BLaER1 treated with 17β-estradiol and CSF1 and Interleukin-3, amounts not matched to agents 10 nM and 100 nM (cell line): Measurements from ENCODE around the gene OST4.

ENCODE experiments used
- H3K27ac ChIP-seq, 11 experiments: shearing (Covaris generic); formaldehyde crosslinking; 2 replicates each; pipeline ENCODE4 v1.8.1; 2022
- H3K27me3 ChIP-seq, 11 experiments: shearing (Covaris generic); formaldehyde crosslinking; 2 replicates each; pipeline ENCODE4 v1.8.1; 2022
- H3K36me3 ChIP-seq, 11 experiments: shearing (Covaris generic); formaldehyde crosslinking; 2 replicates each; pipeline ENCODE4 v1.8.1; 2022
- H3K4me1 ChIP-seq, 10 experiments: shearing (Covaris generic); formaldehyde crosslinking; 2 replicates each; pipeline ENCODE4 v1.8.1; 2022
- H3K4me2 ChIP-seq, 11 experiments: shearing (Covaris generic); formaldehyde crosslinking; 2 replicates each; pipeline ENCODE4 v1.8.1; 2022
- H3K4me3 ChIP-seq, 10 experiments: shearing (Covaris generic); formaldehyde crosslinking; 2 replicates each; pipeline ENCODE4 v1.8.1; 2022
- H3K9ac ChIP-seq, 11 experiments: shearing (Covaris generic); formaldehyde crosslinking; 2 replicates each; pipeline ENCODE4 v1.8.1; 2022
- H3K9me3 ChIP-seq, 11 experiments: shearing (Covaris generic); formaldehyde crosslinking; replicated peaks in 1 of 11; 2 replicates each; pipeline ENCODE4 v1.8.1; 2022
- H4K20me1 ChIP-seq, 11 experiments: shearing (Covaris generic); formaldehyde crosslinking; 2 replicates each; pipeline ENCODE4 v1.8.1; 2022
- Cebpa-rat ChIP-seq, 11 experiments: shearing (Covaris generic); IDR thresholded peaks; 2 replicates each; pipeline ENCODE4 v1.8.1; 2022

The OST4 gene

DNA sequence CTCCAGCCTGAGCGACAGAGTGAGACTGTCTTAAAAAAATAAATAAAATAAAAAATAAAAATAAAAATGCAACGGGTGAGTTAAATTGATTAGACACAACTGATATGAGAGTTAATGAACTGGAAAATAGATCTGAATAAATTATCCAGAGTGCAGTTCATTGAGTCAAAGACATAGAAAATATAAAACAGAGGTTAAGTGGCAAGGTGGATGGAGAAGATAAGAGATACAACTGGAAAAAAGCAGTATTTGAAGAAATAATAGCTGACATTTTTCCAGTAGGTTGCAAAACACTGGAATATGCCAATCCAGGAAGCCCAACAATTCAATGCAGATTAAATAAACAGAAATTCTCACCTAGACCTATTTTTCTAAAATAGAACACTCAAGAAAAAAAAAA, 36.8 kb upstream of the OST4 start:
- Histone ChIP-seq H3K4me1 (peaks cover 9 to 18% (median 13%) of the 10 kb centered on the region in 10 experiments), H3K4me3 (no peak overlapping the region), H3K4me2 (no peak overlapping the region), H3K9ac (no peak overlapping the region), H3K27me3 (no peaks in the 10 kb centered on the region), H4K20me1 (no peaks in the 10 kb centered on the region; a peak in 1 of 22 replicates), H3K27ac (no peak overlapping the region), H3K36me3 (no peaks in the 10 kb centered on the region), H3K9me3 (no peaks in the 10 kb centered on the region)
- no peak for TF ChIP-seq Cebpa-rat (IDR thresholded peaks at IDR 0.05)

GRCh38 chr2:27105981-27106380, 34.5 kb upstream of the OST4 start:
- Histone ChIP-seq H3K4me2 (peak overlapping the region; percentile 38 to 69 (median 55); a peak in 21 of 22 replicates), H3K4me1 (peaks cover 9 to 18% (median 13%) of the 10 kb centered on the region in 10 experiments), H4K20me1 (no peaks in the 10 kb centered on the region), H3K9me3 (no peaks in the 10 kb centered on the region), H3K27me3 (no peaks in the 10 kb centered on the region), H3K4me3 (no peak overlapping the region), H3K9ac (peak overlapping the region in 2 of 11 experiments; percentile 17 to 22; a peak in 1 of 22 replicates), H3K27ac (no peak overlapping the region), H3K36me3 (no peaks in the 10 kb centered on the region)
- no peak for TF ChIP-seq Cebpa-rat (IDR thresholded peaks at IDR 0.05)

DNA sequence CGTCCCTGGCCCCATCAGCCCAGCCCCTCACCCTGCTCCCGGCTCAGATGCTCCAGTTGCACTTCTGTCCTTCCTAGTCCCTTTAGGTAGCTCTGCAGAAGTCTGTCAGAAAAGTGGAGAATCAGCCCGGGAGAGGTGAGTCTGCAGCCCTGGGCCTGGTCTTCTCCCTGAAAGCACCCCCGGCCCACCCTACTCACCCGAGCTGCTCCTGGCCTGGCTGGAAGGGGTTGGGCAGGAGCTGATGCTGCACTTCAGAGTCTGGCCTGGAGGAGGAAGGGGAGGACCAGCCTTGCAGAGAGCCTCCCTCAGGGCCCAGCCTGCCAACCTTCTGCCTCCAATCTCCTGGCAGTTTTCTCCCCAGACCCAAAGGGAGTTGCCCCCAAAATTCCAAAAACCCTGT, 30.9 kb upstream of the OST4 start:
- no peak overlapping the region for H3K4me3 ChIP-seq
- no peaks in the 10 kb centered on the region for H4K20me1 ChIP-seq
- H3K4me2 ChIP-seq, result no peak overlapping the region
- H3K27me3 ChIP-seq, result no peaks in the 10 kb centered on the region
- H3K9ac ChIP-seq, result no peak overlapping the region
- peaks cover 13 to 27% (median 17%) of the 10 kb centered on the region in 10 experiments for H3K4me1 ChIP-seq
- H3K36me3 ChIP-seq, result no peaks in the 10 kb centered on the region
- no peaks in the 10 kb centered on the region for H3K9me3 ChIP-seq
- no peak for TF ChIP-seq Cebpa-rat (IDR thresholded peaks at IDR 0.05)
- H3K27ac ChIP-seq, result no peak overlapping the region

- Histone ChIP-seq H4K20me1 (no peaks in the 10 kb centered on the region), H3K4me2 (no peak overlapping the region), H3K27ac (no peak overlapping the region), H3K4me3 (no peak overlapping the region), H3K9me3 (no peaks in the 10 kb centered on the region), H3K27me3 (no peaks in the 10 kb centered on the region), H3K4me1 (peaks cover 16 to 24% (median 19%) of the 10 kb centered on the region in 10 experiments; a peak in 19 of 20 replicates), H3K9ac (no peak overlapping the region), H3K36me3 (no peaks in the 10 kb centered on the region)
- no peak for TF ChIP-seq Cebpa-rat (IDR thresholded peaks at IDR 0.05)
These were observed 28.6 kb upstream of the OST4 start for GRCh38 chr2:27100036-27100435.

DNA sequence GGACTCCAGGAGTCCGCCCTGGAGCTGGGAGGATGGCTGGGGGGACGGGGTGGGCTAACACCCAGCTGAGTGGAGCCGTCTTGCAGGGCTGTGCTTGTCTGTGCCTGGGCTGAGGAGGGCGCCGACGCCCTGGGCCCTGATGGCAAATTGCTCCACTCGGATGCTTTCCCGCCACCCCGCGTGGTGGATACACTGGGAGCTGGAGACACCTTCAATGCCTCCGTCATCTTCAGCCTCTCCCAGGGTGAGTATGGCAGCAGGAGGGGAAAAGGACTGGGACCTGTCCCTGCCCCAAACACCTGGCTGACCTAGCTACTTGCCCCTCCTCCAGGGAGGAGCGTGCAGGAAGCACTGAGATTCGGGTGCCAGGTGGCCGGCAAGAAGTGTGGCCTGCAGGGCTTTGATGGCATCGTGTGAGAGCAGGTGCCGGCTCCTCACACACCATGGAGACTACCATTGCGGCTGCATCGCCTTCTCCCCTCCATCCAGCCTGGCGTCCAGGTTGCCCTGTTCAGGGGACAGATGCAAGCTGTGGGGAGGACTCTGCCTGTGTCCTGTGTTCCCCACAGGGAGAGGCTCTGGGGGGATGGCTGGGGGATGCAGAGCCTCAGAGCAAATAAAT, 28.0 kb upstream of the OST4 start:
- Histone ChIP-seq H3K4me2 (peak overlapping the region in 4 of 11 experiments; percentile 12 to 50 (median 42); a peak in 4 of 22 replicates), H3K4me1 (peaks cover 15 to 24% (median 19%) of the 10 kb centered on the region in 10 experiments; a peak in 19 of 20 replicates), H3K27ac (no peak overlapping the region), H3K4me3 (no peak overlapping the region), H3K9me3 (no peaks in the 10 kb centered on the region), H3K27me3 (no peaks in the 10 kb centered on the region), H4K20me1 (no peaks in the 10 kb centered on the region), H3K36me3 (no peaks in the 10 kb centered on the region), H3K9ac (peak overlapping the region in 1 of 11 experiments; percentile 19; a peak in 4 of 22 replicates)
- TF ChIP-seq Cebpa-rat (IDR thresholded peaks at IDR 0.05), result no peak

DNA sequence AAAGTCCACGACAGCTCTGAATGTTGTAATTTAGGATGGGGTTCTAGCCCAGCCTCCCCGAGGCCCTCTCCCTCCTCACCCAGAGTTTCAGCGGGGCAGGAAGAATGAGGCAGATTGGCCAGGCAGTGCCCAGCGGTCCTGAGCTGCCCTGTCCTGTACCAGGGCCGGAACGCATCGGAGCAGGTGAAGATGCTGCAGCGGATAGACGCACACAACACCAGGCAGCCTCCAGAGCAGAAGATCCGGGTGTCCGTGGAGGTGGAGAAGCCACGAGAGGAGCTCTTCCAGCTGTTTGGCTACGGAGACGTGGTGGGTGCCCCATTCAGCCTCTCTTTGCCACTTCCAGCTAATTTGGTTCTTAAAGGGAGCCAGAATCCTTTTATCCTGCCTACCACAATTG, 25.9 kb upstream of the OST4 start:
- no peak overlapping the region for H3K4me3 ChIP-seq
- H3K4me2 ChIP-seq, result peak overlapping the region in 3 of 11 experiments; percentile 65 to 74 (median 67); a peak in 6 of 22 replicates
- H3K36me3 ChIP-seq, result no peaks in the 10 kb centered on the region
- no peaks in the 10 kb centered on the region for H3K27me3 ChIP-seq
- H3K9me3 ChIP-seq, result no peaks in the 10 kb centered on the region
- no peak overlapping the region; a peak in 1 of 22 replicates for H3K9ac ChIP-seq
- H3K4me1 ChIP-seq, result peaks cover 15 to 28% (median 19%) of the 10 kb centered on the region in 10 experiments; a peak in 19 of 20 replicates
- H3K27ac ChIP-seq, result no peak overlapping the region
- no peak for TF ChIP-seq Cebpa-rat (IDR thresholded peaks at IDR 0.05)
- H4K20me1 ChIP-seq, result no peaks in the 10 kb centered on the region

GRCh38 chr2:27096748-27097297, 25.4 kb upstream of the OST4 start:
- Histone ChIP-seq H3K9me3 (no peaks in the 10 kb centered on the region), H3K27ac (peak overlapping the region in 2 of 11 experiments; percentile 1 to 3; a peak in 1 of 22 replicates), H4K20me1 (no peaks in the 10 kb centered on the region), H3K4me1 (peaks cover 15 to 29% (median 19%) of the 10 kb centered on the region in 10 experiments; a peak in 19 of 20 replicates), H3K9ac (peak overlapping the region in 2 of 11 experiments; percentile 3 to 19; a peak in 3 of 22 replicates), H3K4me2 (peak overlapping the region in 6 of 11 experiments; percentile 44 to 74 (median 67); a peak in 11 of 22 replicates), H3K27me3 (no peaks in the 10 kb centered on the region), H3K36me3 (no peaks in the 10 kb centered on the region), H3K4me3 (no peak overlapping the region)
- no peak for TF ChIP-seq Cebpa-rat (IDR thresholded peaks at IDR 0.05)

- Histone ChIP-seq H4K20me1 (no peaks in the 10 kb centered on the region), H3K9me3 (no peaks in the 10 kb centered on the region), H3K9ac (peak overlapping the region in 3 of 11 experiments; percentile 3 to 19 (median 13); a peak in 3 of 22 replicates), H3K27ac (peak overlapping the region in 2 of 11 experiments; percentile 1 to 3; a peak in 1 of 22 replicates), H3K27me3 (no peaks in the 10 kb centered on the region), H3K4me2 (peak overlapping the region; percentile 19 to 74 (median 65)), H3K4me1 (peaks cover 16 to 29% (median 19%) of the 10 kb centered on the region in 10 experiments; a peak in 19 of 20 replicates), H3K36me3 (no peaks in the 10 kb centered on the region), H3K4me3 (0 out of 20 replicates have a peak overlapping the region, but pooled peaks of 1 of the 10 experiments have one; percentile 16)
- TF ChIP-seq Cebpa-rat (IDR thresholded peaks at IDR 0.05), result no peak
These were observed 24.5 kb upstream of the OST4 start for GRCh38 chr2:27095745-27096651.

DNA sequence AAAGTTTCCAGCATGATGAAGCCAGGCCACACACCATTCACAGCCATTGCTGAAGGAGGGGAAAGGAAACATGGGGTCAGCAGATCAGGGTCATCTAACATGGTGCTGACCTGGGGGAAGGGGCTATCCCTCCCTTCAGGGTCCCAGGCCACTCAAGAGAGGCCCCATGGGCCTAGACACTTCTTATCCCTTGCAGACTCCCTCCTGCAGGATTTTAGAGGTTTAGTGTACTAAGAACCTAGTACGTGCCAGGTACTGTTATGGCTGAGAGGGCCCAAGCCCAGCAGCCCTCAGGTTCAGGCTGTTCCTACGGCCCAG, 23.9 kb upstream of the OST4 start:
- H3K4me2 ChIP-seq, result peak overlapping the region in 4 of 11 experiments; percentile 44 to 72 (median 66); a peak in 1 of 22 replicates
- no peaks in the 10 kb centered on the region for H3K36me3 ChIP-seq
- H3K4me1 ChIP-seq, result peaks cover 18 to 34% (median 21%) of the 10 kb centered on the region in 10 experiments
- H3K27me3 ChIP-seq, result no peaks in the 10 kb centered on the region
- H3K4me3 ChIP-seq, result no peak overlapping the region
- no peaks in the 10 kb centered on the region for H3K9me3 ChIP-seq
- no peaks in the 10 kb centered on the region for H4K20me1 ChIP-seq
- H3K27ac ChIP-seq, result no peak overlapping the region
- no peak for TF ChIP-seq Cebpa-rat (IDR thresholded peaks at IDR 0.05)
- H3K9ac ChIP-seq, result no peak overlapping the region
